Mesenchymal stem cell (in vitro differentiated cells and primary cell): Measurements from ENCODE around the gene SEC11A.
"Not testable (repeated sequence)": the region's sequence is repeated elsewhere in the genome, so short reads cannot be mapped to it uniquely, and the experiment has no call there.

Experiments
- DNase-seq: peaks from one replicate; pipeline ENCODE4 v3.0.0-alpha.2; 2013
- H2AFZ ChIP-seq: one replicate; pipeline ENCODE4 v1.6.1; 2013; ENCODE audit warnings: low read depth, mild to moderate bottlenecking, control low read depth, inconsistent platforms, low read length, moderate library complexity
- H2AK5ac ChIP-seq: 2 replicates; pipeline ENCODE4 v1.6.1; 2013; ENCODE audit warnings: low read length, moderate library complexity, mild to moderate bottlenecking, inconsistent platforms; ENCODE audit not compliant: severe bottlenecking
- H2BK120ac ChIP-seq: one replicate; pipeline ENCODE4 v1.6.1; 2013; ENCODE audit warnings: low read depth, mild to moderate bottlenecking, inconsistent platforms, low read length, moderate library complexity
- H2BK12ac ChIP-seq, 2 experiments: one replicate each; pipeline ENCODE4 v1.6.1; 2013; ENCODE audit warnings: inconsistent platforms in 2 of 2, low read length in 2 of 2, mild to moderate bottlenecking in 2 of 2, moderate library complexity in 2 of 2, control low read depth in 1 of 2
- H2BK15ac ChIP-seq: one replicate; pipeline ENCODE4 v1.6.1; 2013; ENCODE audit warnings: mild to moderate bottlenecking, low read depth, inconsistent platforms; ENCODE audit not compliant: poor library complexity, severe bottlenecking
- H2BK5ac ChIP-seq: 2 replicates; pipeline ENCODE4 v1.6.1; 2013; ENCODE audit warnings: low read depth, mild to moderate bottlenecking, low read length, control low read depth, inconsistent platforms; ENCODE audit not compliant: poor library complexity, severe bottlenecking
- H3K14ac ChIP-seq, 2 experiments: one replicate each; pipeline ENCODE4 v1.6.1; 2013; ENCODE audit warnings: inconsistent platforms in 2 of 2, low read length in 2 of 2, control low read depth in 1 of 2, mild to moderate bottlenecking in 1 of 2, moderate library complexity in 1 of 2
- H3K18ac ChIP-seq, 2 experiments: one replicate each; pipeline ENCODE4 v1.6.1; 2013; ENCODE audit warnings: inconsistent platforms in 2 of 2, low read length in 2 of 2, control low read depth in 1 of 2, low read depth in 1 of 2, mild to moderate bottlenecking in 1 of 2
- H3K23ac ChIP-seq, 2 experiments: one replicate each; pipeline ENCODE4 v1.6.1; 2013; ENCODE audit warnings: inconsistent platforms in 2 of 2, low read length in 2 of 2, mild to moderate bottlenecking in 2 of 2, moderate library complexity in 2 of 2, control low read depth in 1 of 2
- H3K27ac ChIP-seq: 2 replicates; pipeline ENCODE4 v1.5.1; 2013; ENCODE audit warnings: mild to moderate bottlenecking, moderate library complexity, low read length, control low read depth, inconsistent platforms; ENCODE audit not compliant: poor library complexity, severe bottlenecking
- H3K27me3 ChIP-seq, 2 experiments: 2 replicates each; pipeline versions ENCODE4 v1.6.1 to v1.7.0; 2013; ENCODE audit warnings: low read length in 2 of 2, mild to moderate bottlenecking in 2 of 2, moderate library complexity in 2 of 2, control low read depth in 1 of 2, inconsistent platforms in 1 of 2; ENCODE audit not compliant: control insufficient read depth in 1 of 2, insufficient read depth in 1 of 2
- H3K36me3 ChIP-seq, 2 experiments: 2 replicates each; pipeline versions ENCODE4 v1.6.1 to v1.7.0; 2013; ENCODE audit warnings: low read length in 2 of 2, control low read depth in 1 of 2, inconsistent platforms in 1 of 2, low read depth in 1 of 2, mild to moderate bottlenecking in 1 of 2; ENCODE audit not compliant: insufficient read depth in 2 of 2, control insufficient read depth in 1 of 2
- H3K4ac ChIP-seq, 2 experiments: one replicate each; pipeline ENCODE4 v1.6.1; 2013; ENCODE audit warnings: inconsistent platforms in 2 of 2, low read length in 2 of 2, mild to moderate bottlenecking in 2 of 2, moderate library complexity in 2 of 2, control low read depth in 1 of 2, low read depth in 1 of 2
- H3K4me1 ChIP-seq: 2 replicates; pipeline ENCODE4 v1.6.1; 2013; ENCODE audit warnings: low read depth, low read length, control low read depth; ENCODE audit not compliant: control insufficient read depth, insufficient read depth
- H3K4me2 ChIP-seq: 2 replicates; pipeline ENCODE4 v1.6.1; 2013; ENCODE audit warnings: low read length, mild to moderate bottlenecking, inconsistent platforms; ENCODE audit not compliant: poor library complexity, severe bottlenecking
- H3K4me3 ChIP-seq, 2 experiments: 2 replicates each; pipeline versions ENCODE4 v1.5.1 to v1.7.0; 2013; ENCODE audit warnings: low read length in 2 of 2, mild to moderate bottlenecking in 2 of 2, control low read depth in 1 of 2, low read depth in 1 of 2; ENCODE audit not compliant: insufficient read depth in 1 of 2
- H3K79me1 ChIP-seq: replicated peaks from 2 replicates; pipeline ENCODE4 v1.6.1; 2013; ENCODE audit warnings: mild to moderate bottlenecking, control low read depth, low read length, inconsistent platforms; ENCODE audit not compliant: poor library complexity, severe bottlenecking
- H3K9ac ChIP-seq: 2 replicates; pipeline ENCODE4 v1.7.0; 2013; ENCODE audit warnings: mild to moderate bottlenecking, low read length, moderate library complexity
- H3K9me3 ChIP-seq: 2 replicates; pipeline ENCODE4 v1.7.0; 2013; ENCODE audit warnings: mild to moderate bottlenecking, low read length; ENCODE audit not compliant: control insufficient read depth
- H4K8ac ChIP-seq: one replicate; pipeline ENCODE4 v1.6.1; 2013; ENCODE audit warnings: inconsistent platforms, mild to moderate bottlenecking, low read length, moderate library complexity
- H4K91ac ChIP-seq: one replicate; pipeline ENCODE4 v1.6.1; 2013; ENCODE audit warnings: mild to moderate bottlenecking, low read length, inconsistent platforms
- WGBS: methylation state at CpG from one replicate; pipeline ENCODE4 v1.1.7; 2013; ENCODE audit warnings: mixed read lengths; 5-methylcytosine and 5-hydroxymethylcytosine counted together

Gene SEC11A

GRCh38 chr15:84686446-84686845 lies 29.5 kb downstream of the SEC11A start:
- not testable (repeated sequence) for DNase-seq, H3K4me1 ChIP-seq, H2BK120ac ChIP-seq, H3K4me3 ChIP-seq, H2BK5ac ChIP-seq, H2BK12ac ChIP-seq, H4K91ac ChIP-seq, H3K27ac ChIP-seq, H4K8ac ChIP-seq, H2AFZ ChIP-seq, H3K18ac ChIP-seq, H3K4me2 ChIP-seq, H3K4ac ChIP-seq, H3K9me3 ChIP-seq, H3K23ac ChIP-seq, H3K27me3 ChIP-seq, H2BK15ac ChIP-seq, H2AK5ac ChIP-seq, H3K14ac ChIP-seq, H3K9ac ChIP-seq
- Histone ChIP-seq H3K36me3 (peaks cover 15 to 44% of the 10 kb centered on the region in 2 experiments), H3K79me1 (peaks cover 19% of the 10 kb centered on the region)
- WGBS, result 97% methylated on average over 7 of the region's 7 CpGs

- H2BK120ac ChIP-seq, result no peak overlapping the region
- H3K4me3 ChIP-seq, result no peak overlapping the region
- no peak overlapping the region for H2BK12ac ChIP-seq
- no peak overlapping the region for H3K23ac ChIP-seq
- H3K9me3 ChIP-seq, result no peaks in the 10 kb centered on the region
- H3K4ac ChIP-seq, result no peak overlapping the region
- peaks cover 15% of the 10 kb centered on the region for H3K79me1 ChIP-seq
- peaks cover 3% of the 10 kb centered on the region for H3K4me1 ChIP-seq
- H2BK15ac ChIP-seq, result no peak overlapping the region
- H3K14ac ChIP-seq, result no peak overlapping the region
- H3K27ac ChIP-seq, result peak overlapping the region; percentile 60
- H3K36me3 ChIP-seq, result peaks cover 11 to 39% of the 10 kb centered on the region in 2 experiments
- H3K27me3 ChIP-seq, result no peaks in the 10 kb centered on the region
- H2BK5ac ChIP-seq, result no peak overlapping the region
- H4K91ac ChIP-seq, result no peak overlapping the region
- no peak overlapping the region for H3K18ac ChIP-seq
- H2AFZ ChIP-seq, result no peak overlapping the region
- WGBS, result 45% methylated on average over 5 of the region's 5 CpGs
- peak overlapping the region; percentile 70 for H3K9ac ChIP-seq
- H3K4me2 ChIP-seq, result no peak overlapping the region
- DNase-seq, result peak; percentile 91
- H4K8ac ChIP-seq, result no peak overlapping the region
- no peak overlapping the region for H2AK5ac ChIP-seq
Measured at GRCh38 chr15:84685304-84685703, 30.6 kb downstream of the SEC11A start.

DNA sequence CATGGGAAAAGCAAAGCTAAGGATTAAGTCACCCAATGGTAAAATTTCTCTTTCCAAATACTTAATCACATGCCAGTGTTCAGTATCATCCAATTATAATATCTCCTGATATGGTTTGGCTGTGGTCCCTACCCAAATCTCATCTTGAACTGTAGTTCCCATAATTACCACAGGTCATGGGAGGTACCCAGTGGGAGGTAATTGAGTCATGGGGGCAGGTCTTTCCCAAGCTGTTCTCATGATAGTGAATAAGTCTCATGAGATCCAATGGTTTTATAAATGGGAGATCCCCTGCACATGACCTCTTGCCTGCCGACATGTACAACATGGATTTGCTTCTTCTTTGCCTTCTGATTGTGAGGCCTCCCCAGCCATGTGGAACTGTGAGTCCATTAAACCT lies 31.8 kb downstream of the SEC11A start:
- no peaks in the 10 kb centered on the region for H3K9me3 ChIP-seq
- peak; percentile 45 for DNase-seq
- no peak overlapping the region for H3K4me3 ChIP-seq
- no peak overlapping the region for H3K14ac ChIP-seq
- no peak overlapping the region for H2AK5ac ChIP-seq
- peak overlapping the region; percentile 54 for H3K9ac ChIP-seq
- no peaks in the 10 kb centered on the region for H3K27me3 ChIP-seq
- no peak overlapping the region for H2BK120ac ChIP-seq
- 61% methylated on average over 1 of the region's 1 CpG for WGBS
- no peak overlapping the region for H4K8ac ChIP-seq
- H3K36me3 ChIP-seq, result peaks cover 3 to 43% of the 10 kb centered on the region in 2 experiments
- H3K4ac ChIP-seq, result no peak overlapping the region
- no peak overlapping the region for H4K91ac ChIP-seq
- H2BK12ac ChIP-seq, result no peak overlapping the region
- H3K18ac ChIP-seq, result no peak overlapping the region
- H2AFZ ChIP-seq, result no peak overlapping the region
- H3K23ac ChIP-seq, result no peak overlapping the region
- H2BK5ac ChIP-seq, result no peak overlapping the region
- no peak overlapping the region for H2BK15ac ChIP-seq
- no peak overlapping the region for H3K27ac ChIP-seq
- H3K4me1 ChIP-seq, result peaks cover 3% of the 10 kb centered on the region
- H3K79me1 ChIP-seq, result peaks cover 14% of the 10 kb centered on the region
- H3K4me2 ChIP-seq, result no peak overlapping the region

DNA sequence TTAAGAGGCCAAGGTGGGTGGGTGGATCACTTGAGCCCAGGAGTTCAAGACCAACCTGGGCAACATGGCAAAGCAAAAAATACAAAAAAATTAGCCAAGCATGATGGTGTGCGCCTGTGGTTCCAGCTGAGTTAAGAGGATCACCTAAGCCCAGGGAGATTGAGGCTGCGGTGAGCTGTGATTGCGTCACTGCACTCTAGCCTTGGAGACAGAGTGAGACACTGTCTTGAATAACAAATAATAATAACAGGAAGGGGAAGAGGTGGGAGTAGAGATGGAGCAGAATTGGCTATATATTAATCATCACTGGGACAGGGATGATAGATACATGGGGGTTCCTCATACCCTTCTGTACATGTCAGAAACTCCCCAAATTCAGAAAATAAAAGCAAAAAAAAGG lies 34.1 kb downstream of the SEC11A start:
- H3K23ac ChIP-seq, result no peak overlapping the region
- H3K36me3 ChIP-seq, result peaks cover 7 to 42% of the 10 kb centered on the region in 2 experiments
- peak; percentile 48 for DNase-seq
- no peak overlapping the region for H3K4ac ChIP-seq
- H3K4me2 ChIP-seq, result no peak overlapping the region
- 98% methylated on average over 3 of the region's 3 CpGs for WGBS
- no peak overlapping the region for H2BK120ac ChIP-seq
- no peak overlapping the region for H2AK5ac ChIP-seq
- H2AFZ ChIP-seq, result no peak overlapping the region
- H3K18ac ChIP-seq, result no peak overlapping the region
- H3K9me3 ChIP-seq, result no peaks in the 10 kb centered on the region
- H2BK15ac ChIP-seq, result no peak overlapping the region
- no peak overlapping the region for H3K14ac ChIP-seq
- H2BK5ac ChIP-seq, result no peak overlapping the region
- H4K91ac ChIP-seq, result no peak overlapping the region
- H3K27ac ChIP-seq, result no peak overlapping the region
- H3K4me1 ChIP-seq, result peaks cover 3% of the 10 kb centered on the region
- peaks cover 19% of the 10 kb centered on the region for H3K79me1 ChIP-seq
- no peak overlapping the region for H3K9ac ChIP-seq
- no peak overlapping the region for H2BK12ac ChIP-seq
- H3K4me3 ChIP-seq, result no peak overlapping the region
- no peak overlapping the region for H4K8ac ChIP-seq
- no peaks in the 10 kb centered on the region for H3K27me3 ChIP-seq
